Measurements from ENCODE around the gene ZNF366. TPM values are rescaled to one million over a fixed set of nuclear protein-coding genes. Genes with fewer than 3 reads are reported as not detected.

ZNF366 gene
- total RNA-seq, 1 experiment from 2014 or later = not detected

- Histone ChIP-seq H3K9me3 (no peaks in the 10 kb centered on the region), H3K4me1 (0 out of 2 replicates have a peak, but pooled peaks cover 1% of the 10 kb centered on the region), H3K36me3 (ENCODE audit: control insufficient read depth, insufficient read depth, low read length) (no peaks in the 10 kb centered on the region), H3K27me3 (replicated peaks; ENCODE audit: control insufficient read depth, insufficient read depth, low read length) (no peaks in the 10 kb centered on the region), H3K4me3 (ENCODE audit: low read depth, low read length) (no peak overlapping the region)
- TF ChIP-seq, protein P1, sequence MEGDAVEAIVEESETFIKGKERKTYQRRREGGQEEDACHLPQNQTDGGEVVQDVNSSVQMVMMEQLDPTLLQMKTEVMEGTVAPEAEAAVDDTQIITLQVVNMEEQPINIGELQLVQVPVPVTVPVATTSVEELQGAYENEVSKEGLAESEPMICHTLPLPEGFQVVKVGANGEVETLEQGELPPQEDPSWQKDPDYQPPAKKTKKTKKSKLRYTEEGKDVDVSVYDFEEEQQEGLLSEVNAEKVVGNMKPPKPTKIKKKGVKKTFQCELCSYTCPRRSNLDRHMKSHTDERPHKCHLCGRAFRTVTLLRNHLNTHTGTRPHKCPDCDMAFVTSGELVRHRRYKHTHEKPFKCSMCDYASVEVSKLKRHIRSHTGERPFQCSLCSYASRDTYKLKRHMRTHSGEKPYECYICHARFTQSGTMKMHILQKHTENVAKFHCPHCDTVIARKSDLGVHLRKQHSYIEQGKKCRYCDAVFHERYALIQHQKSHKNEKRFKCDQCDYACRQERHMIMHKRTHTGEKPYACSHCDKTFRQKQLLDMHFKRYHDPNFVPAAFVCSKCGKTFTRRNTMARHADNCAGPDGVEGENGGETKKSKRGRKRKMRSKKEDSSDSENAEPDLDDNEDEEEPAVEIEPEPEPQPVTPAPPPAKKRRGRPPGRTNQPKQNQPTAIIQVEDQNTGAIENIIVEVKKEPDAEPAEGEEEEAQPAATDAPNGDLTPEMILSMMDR (IDR thresholded peaks at IDR 0.05; ENCODE audit: insufficient read depth in 1 of 2, low read depth in 1 of 2, low read length in 1 of 2, severe bottlenecking in 1 of 2, unreplicated experiment in 1 of 2) = no peak
- CTCF ChIA-PET = no interaction called here
- POLR2A ChIA-PET = no interaction called here
- H3K27ac Mint-ChIP-seq (ENCODE audit: unreplicated experiment) = no peak overlapping the region
- H3K27me3 Mint-ChIP-seq (ENCODE audit: insufficient read depth, unreplicated experiment) = no peaks in the 10 kb centered on the region
- BruUV-seq (replicated peaks) = no TSS peak
- H3K36me3 Mint-ChIP-seq (ENCODE audit: insufficient read depth, unreplicated experiment) = no peaks in the 10 kb centered on the region
- H3K4me1 Mint-ChIP-seq (ENCODE audit: low read depth, unreplicated experiment) = no peaks in the 10 kb centered on the region
- H3K9me3 Mint-ChIP-seq (ENCODE audit: unreplicated experiment) = no peaks in the 10 kb centered on the region
- intact Hi-C loops (cut with micrococcal nuclease; ENCODE audit: unreplicated experiment) = no loop called here
- H3K4me3 Mint-ChIP-seq (ENCODE audit: unreplicated experiment) = no peak overlapping the region
- no peak for DNase-seq
Measured at GRCh38 chr5:72464071-72464470, 43.1 kb downstream of the ZNF366 start.

- POLR2A ChIA-PET = no interaction called here
- Histone ChIP-seq H3K9me3 (no peaks in the 10 kb centered on the region), H3K4me1 (0 out of 2 replicates have a peak, but pooled peaks cover 5% of the 10 kb centered on the region), H3K27me3 (replicated peaks; ENCODE audit: control insufficient read depth, insufficient read depth, low read length) (no peaks in the 10 kb centered on the region), H3K36me3 (ENCODE audit: control insufficient read depth, insufficient read depth, low read length) (no peaks in the 10 kb centered on the region), H3K4me3 (ENCODE audit: low read depth, low read length) (no peak overlapping the region)
- no TSS peak for BruUV-seq (replicated peaks)
- CTCF ChIA-PET = interaction anchor here (0.5 kb wide), 1 partner anchor 323 kb away, joined by 3 read pairs; no protein-coding TSS in a partner anchor
- H3K9me3 Mint-ChIP-seq (ENCODE audit: unreplicated experiment) = no peaks in the 10 kb centered on the region
- no peak for DNase-seq
- H3K27ac Mint-ChIP-seq (ENCODE audit: unreplicated experiment) = no peak overlapping the region
- H3K36me3 Mint-ChIP-seq (ENCODE audit: insufficient read depth, unreplicated experiment) = no peaks in the 10 kb centered on the region
- no peak overlapping the region for H3K4me3 Mint-ChIP-seq (ENCODE audit: unreplicated experiment)
- H3K4me1 Mint-ChIP-seq (ENCODE audit: low read depth, unreplicated experiment) = no peaks in the 10 kb centered on the region
- intact Hi-C loops (cut with micrococcal nuclease; ENCODE audit: unreplicated experiment) = no loop called here
- H3K27me3 Mint-ChIP-seq (ENCODE audit: insufficient read depth, unreplicated experiment) = no peaks in the 10 kb centered on the region
- TF ChIP-seq, protein P1 (IDR thresholded peaks at IDR 0.05; ENCODE audit: insufficient read depth in 1 of 2, low read depth in 1 of 2, low read length in 1 of 2, severe bottlenecking in 1 of 2, unreplicated experiment in 1 of 2) = no peak
Measured at GRCh38 chr5:72463449-72464052, 43.7 kb downstream of the ZNF366 start.

- Mint-ChIP-seq H3K4me1 (ENCODE audit: low read depth, unreplicated experiment) (no peaks in the 10 kb centered on the region), H3K4me3 (ENCODE audit: unreplicated experiment) (no peak overlapping the region), H3K27me3 (ENCODE audit: insufficient read depth, unreplicated experiment) (no peaks in the 10 kb centered on the region), H3K36me3 (ENCODE audit: insufficient read depth, unreplicated experiment) (no peaks in the 10 kb centered on the region), H3K9me3 (ENCODE audit: unreplicated experiment) (no peaks in the 10 kb centered on the region), H3K27ac (ENCODE audit: unreplicated experiment) (no peak overlapping the region)
- intact Hi-C loops (cut with micrococcal nuclease; ENCODE audit: unreplicated experiment) = no loop called here
- no peaks in the 10 kb centered on the region for H3K9me3 ChIP-seq
- CTCF ChIA-PET = no interaction called here
- no peaks in the 10 kb centered on the region for H3K36me3 ChIP-seq (ENCODE audit: control insufficient read depth, insufficient read depth, low read length)
- DNase-seq = no peak
- H3K27me3 ChIP-seq (replicated peaks; ENCODE audit: control insufficient read depth, insufficient read depth, low read length) = no peaks in the 10 kb centered on the region
- TF ChIP-seq, protein P1 (IDR thresholded peaks at IDR 0.05; ENCODE audit: insufficient read depth in 1 of 2, low read depth in 1 of 2, low read length in 1 of 2, severe bottlenecking in 1 of 2, unreplicated experiment in 1 of 2) = no peak
- POLR2A ChIA-PET = no interaction called here
- no TSS peak for BruUV-seq (replicated peaks)
- no peak overlapping the region for H3K4me3 ChIP-seq (ENCODE audit: low read depth, low read length)
- 0 out of 2 replicates have a peak, but pooled peaks cover 5% of the 10 kb centered on the region for H3K4me1 ChIP-seq
Measured at GRCh38 chr5:72460413-72460812, 46.8 kb downstream of the ZNF366 start.

Data from Caco-2 (cell line).